ENCODE results near the gene ACTR2.

DNA sequence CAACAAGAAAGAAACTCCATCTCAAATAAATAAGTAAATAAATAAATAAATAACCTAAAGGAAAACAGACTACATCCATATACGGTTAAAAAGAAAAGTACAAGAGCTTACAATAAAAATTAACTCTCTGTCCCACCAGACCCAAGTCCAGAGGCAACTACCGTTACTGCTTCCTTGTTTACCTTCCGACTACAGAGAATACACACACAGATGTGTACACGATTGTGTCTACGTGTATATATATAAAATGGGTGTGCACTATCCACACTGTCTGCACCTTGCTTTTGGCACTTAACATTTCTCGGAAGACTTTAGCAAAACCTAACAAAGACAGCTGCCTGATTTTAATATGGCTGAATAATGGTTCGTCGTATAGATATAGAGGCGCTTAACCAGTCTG lies 69.9 kb downstream of the ACTR2 start:
- no peak for TF ChIP-seq POLR2AphosphoS5 (IDR thresholded peaks at IDR 0.05; ENCODE audit: low read depth)
- TF ChIP-seq, protein P1, sequence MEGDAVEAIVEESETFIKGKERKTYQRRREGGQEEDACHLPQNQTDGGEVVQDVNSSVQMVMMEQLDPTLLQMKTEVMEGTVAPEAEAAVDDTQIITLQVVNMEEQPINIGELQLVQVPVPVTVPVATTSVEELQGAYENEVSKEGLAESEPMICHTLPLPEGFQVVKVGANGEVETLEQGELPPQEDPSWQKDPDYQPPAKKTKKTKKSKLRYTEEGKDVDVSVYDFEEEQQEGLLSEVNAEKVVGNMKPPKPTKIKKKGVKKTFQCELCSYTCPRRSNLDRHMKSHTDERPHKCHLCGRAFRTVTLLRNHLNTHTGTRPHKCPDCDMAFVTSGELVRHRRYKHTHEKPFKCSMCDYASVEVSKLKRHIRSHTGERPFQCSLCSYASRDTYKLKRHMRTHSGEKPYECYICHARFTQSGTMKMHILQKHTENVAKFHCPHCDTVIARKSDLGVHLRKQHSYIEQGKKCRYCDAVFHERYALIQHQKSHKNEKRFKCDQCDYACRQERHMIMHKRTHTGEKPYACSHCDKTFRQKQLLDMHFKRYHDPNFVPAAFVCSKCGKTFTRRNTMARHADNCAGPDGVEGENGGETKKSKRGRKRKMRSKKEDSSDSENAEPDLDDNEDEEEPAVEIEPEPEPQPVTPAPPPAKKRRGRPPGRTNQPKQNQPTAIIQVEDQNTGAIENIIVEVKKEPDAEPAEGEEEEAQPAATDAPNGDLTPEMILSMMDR (IDR thresholded peaks at IDR 0.05; ENCODE audit: insufficient read depth, low read length), result no peak
